Ectodermal cell (in vitro differentiated cells): ENCODE measurements around the gene DYNLRB2. TPM values are rescaled to one million over a fixed set of nuclear protein-coding genes. Genes with fewer than 3 reads are reported as not detected.

Experiments
- H3K27ac ChIP-seq: 2 replicates; pipeline ENCODE4 v1.7.0; 2013; ENCODE audit warnings: mild to moderate bottlenecking, low read depth, low read length; ENCODE audit not compliant: insufficient read depth, poor library complexity, severe bottlenecking
- H3K27me3 ChIP-seq: 2 replicates; pipeline ENCODE4 v1.7.0; 2013; ENCODE audit warnings: mild to moderate bottlenecking, low read length; ENCODE audit not compliant: insufficient read depth, control insufficient read depth, poor library complexity, severe bottlenecking
- H3K36me3 ChIP-seq: one replicate; pipeline ENCODE4 v1.7.0; 2013; ENCODE audit warnings: low read length; ENCODE audit not compliant: control insufficient read depth, insufficient read depth
- H3K4me1 ChIP-seq: one replicate; pipeline ENCODE4 v1.7.0; 2013; ENCODE audit warnings: low read length; ENCODE audit not compliant: control insufficient read depth, insufficient read depth
- H3K4me3 ChIP-seq: 2 replicates; pipeline ENCODE4 v1.7.0; 2013; ENCODE audit warnings: low read depth, low read length, control low read depth; ENCODE audit not compliant: insufficient read depth
- H3K9me3 ChIP-seq: 2 replicates; pipeline ENCODE4 v1.7.0; 2013; ENCODE audit warnings: mild to moderate bottlenecking, low read length, moderate library complexity; ENCODE audit not compliant: control insufficient read depth
- WGBS, 2 experiments: methylation state at CpG; one replicate each; pipeline ENCODE4 v1.1.7; 2013; ENCODE audit warnings: missing lambda C conversion rate in 2 of 2; 5-methylcytosine and 5-hydroxymethylcytosine counted together
- polyA plus RNA-seq, 4 experiments: library from polyadenylated mRNA; stranded (reverse); fragments of 50-300 nt; gene quantifications; one replicate each; pipeline ENCODE4 v1.2.3, GENCODE V29; 2013

The DYNLRB2 gene
- not detected for polyA plus RNA-seq (2013, experiment 1 of 4)
- 0.68 TPM for polyA plus RNA-seq (2013, experiment 2 of 4)
- 1.7 TPM for polyA plus RNA-seq (2013, experiment 3 of 4)
- 1.1 TPM for polyA plus RNA-seq (2013, experiment 4 of 4)

GRCh38 chr16:80540516-80541305 lies at the start of gene DYNLRB2:
Gene DYNLRB2 (plus strand): TSS chr16:80540993. CDS start chr16:80541077, 84 bp downstream.
- no peaks in the 10 kb centered on the region for H3K9me3 ChIP-seq
- no peaks in the 10 kb centered on the region for H3K4me1 ChIP-seq
- H3K27me3 ChIP-seq = peaks cover 72% of the 10 kb centered on the region
- WGBS, 2 experiments = 5% methylated on average over 55 of the region's 55 CpGs
- H3K36me3 ChIP-seq = no peaks in the 10 kb centered on the region
- peak within 1 kb of the TSS; percentile 55 for H3K4me3 ChIP-seq
- no peak within 1 kb of the TSS for H3K27ac ChIP-seq

GRCh38 chr16:80500116-80500859 lies 40.5 kb upstream of the DYNLRB2 start:
- Histone ChIP-seq H3K36me3 (no peaks in the 10 kb centered on the region), H3K4me3 (no peak overlapping the region), H3K4me1 (no peaks in the 10 kb centered on the region), H3K9me3 (no peaks in the 10 kb centered on the region), H3K27me3 (no peaks in the 10 kb centered on the region), H3K27ac (no peak overlapping the region)
- WGBS, 2 experiments = 91 to 94% methylated on average over 11 of the region's 11 CpGs

GRCh38 chr16:80500961-80501525 lies 39.8 kb upstream of the DYNLRB2 start:
- 87 to 94% methylated on average over 3 of the region's 3 CpGs for WGBS, 2 experiments
- H3K4me3 ChIP-seq = no peak overlapping the region

GRCh38 chr16:80503107-80503506 lies 37.7 kb upstream of the DYNLRB2 start:
- Histone ChIP-seq H3K27me3 (no peaks in the 10 kb centered on the region), H3K9me3 (no peaks in the 10 kb centered on the region), H3K4me1 (no peaks in the 10 kb centered on the region), H3K27ac (no peak overlapping the region), H3K36me3 (no peaks in the 10 kb centered on the region), H3K4me3 (no peak overlapping the region)
- 93 to 98% methylated on average over 2 of the region's 2 CpGs for WGBS, 2 experiments

More at GRCh38 chr16:80500961-80501525, 39.8 kb upstream of the DYNLRB2 start:
- H3K9me3 ChIP-seq = no peaks in the 10 kb centered on the region
- no peaks in the 10 kb centered on the region for H3K27me3 ChIP-seq
- no peaks in the 10 kb centered on the region for H3K4me1 ChIP-seq
- H3K36me3 ChIP-seq = no peaks in the 10 kb centered on the region
- H3K27ac ChIP-seq = no peak overlapping the region

- no peak overlapping the region for H3K27ac ChIP-seq
- H3K27me3 ChIP-seq = no peaks in the 10 kb centered on the region
- H3K9me3 ChIP-seq = no peaks in the 10 kb centered on the region
- H3K36me3 ChIP-seq = no peaks in the 10 kb centered on the region
- WGBS, 2 experiments = 95 to 97% methylated on average over 4 of the region's 4 CpGs
- no peaks in the 10 kb centered on the region for H3K4me1 ChIP-seq
- no peak overlapping the region for H3K4me3 ChIP-seq
Measured at GRCh38 chr16:80507538-80507937, 33.3 kb upstream of the DYNLRB2 start.

GRCh38 chr16:80509872-80510271 lies 30.9 kb upstream of the DYNLRB2 start:
- Histone ChIP-seq H3K36me3 (no peaks in the 10 kb centered on the region), H3K27ac (no peak overlapping the region), H3K4me1 (no peaks in the 10 kb centered on the region), H3K9me3 (no peaks in the 10 kb centered on the region), H3K27me3 (no peaks in the 10 kb centered on the region), H3K4me3 (no peak overlapping the region)
- whole genome bisulfite sequencing, 2 experiments = 70 to 73% methylated on average over 6 of the region's 6 CpGs

GRCh38 chr16:80511824-80512592 lies 28.8 kb upstream of the DYNLRB2 start:
- no peaks in the 10 kb centered on the region for H3K4me1 ChIP-seq
- no peaks in the 10 kb centered on the region for H3K36me3 ChIP-seq
- WGBS, 2 experiments = 97% methylated on average over 8 of the region's 9 CpGs
- no peaks in the 10 kb centered on the region for H3K27me3 ChIP-seq
- no peaks in the 10 kb centered on the region for H3K9me3 ChIP-seq
- H3K27ac ChIP-seq = no peak overlapping the region
- H3K4me3 ChIP-seq = no peak overlapping the region

GRCh38 chr16:80512593-80512853 lies 28.3 kb upstream of the DYNLRB2 start:
- no peaks in the 10 kb centered on the region for H3K36me3 ChIP-seq
- no peak overlapping the region for H3K4me3 ChIP-seq
- H3K4me1 ChIP-seq = no peaks in the 10 kb centered on the region
- WGBS, 2 experiments = 88 to 92% methylated on average over 1 of the region's 1 CpG
- no peak overlapping the region for H3K27ac ChIP-seq
- no peaks in the 10 kb centered on the region for H3K27me3 ChIP-seq
- no peaks in the 10 kb centered on the region for H3K9me3 ChIP-seq

GRCh38 chr16:80515374-80515773 lies 25.4 kb upstream of the DYNLRB2 start:
- Histone ChIP-seq H3K36me3 (no peaks in the 10 kb centered on the region), H3K27me3 (no peaks in the 10 kb centered on the region), H3K9me3 (no peaks in the 10 kb centered on the region), H3K27ac (no peak overlapping the region), H3K4me3 (no peak overlapping the region), H3K4me1 (no peaks in the 10 kb centered on the region)
- 95 to 96% methylated on average over 5 of the region's 5 CpGs for WGBS, 2 experiments
